SK-N-SH (cell line): Measurements from ENCODE around the gene SCART1. TPM values are rescaled to one million over a fixed set of nuclear protein-coding genes. Genes with fewer than 3 reads are reported as not detected.

ENCODE experiments used
- CTCF ChIA-PET: fragments of 300-600, 350-600 bp; formaldehyde crosslinking; extraction: SDS; loops from one replicate; lab custom pipeline; 2021; lab: Yijun Ruan, JAX
- POLR2A ChIA-PET: fragments of 350-600 bp; sonication (Branson Sonifier 250); formaldehyde crosslinking; extraction: SDS; loops from one replicate; lab custom pipeline; 2020; ENCODE audit warnings: antibody characterized with exemption, inconsistent platforms; lab: Yijun Ruan, JAX
- DNase-seq: peaks from one replicate; pipeline ENCODE4 v3.0.0; 2012
- H2AFZ ChIP-seq: fragments of 200-600 bp; sonication (generic); 2 replicates; pipeline ENCODE4 v1.8.1; 2016; ENCODE audit warnings: antibody characterized with exemption, mild to moderate bottlenecking, low read depth
- H3F3A ChIP-seq: fragments of 200-600 bp; sonication (generic); replicated peaks from 2 replicates; pipeline ENCODE3; 2016; ENCODE audit warnings: antibody characterized with exemption, mild to moderate bottlenecking; ENCODE audit not compliant: insufficient read depth
- H3K27ac ChIP-seq, 2 experiments: fragments of 200-500 bp in 1 of 2; fragments of 200-600 bp in 1 of 2; sonication (Bioruptor generic) in 1 of 2; sonication (generic), shearing (Covaris generic) in 1 of 2; 2 replicates each; pipeline versions ENCODE4 v1.5.1 to v1.6.1; 2014 to 2016; ENCODE audit warnings: low read depth in 2 of 2, inconsistent platforms in 1 of 2, low read length in 1 of 2, mild to moderate bottlenecking in 1 of 2, mixed read lengths in 1 of 2
- H3K27me3 ChIP-seq: fragments of 200-600 bp; sonication (generic), shearing (Covaris generic); 2 replicates; pipeline ENCODE4 v1.6.1; 2016; ENCODE audit warnings: mixed run types; ENCODE audit not compliant: insufficient read depth
- H3K36me3 ChIP-seq, 2 experiments: fragments of 200-500 bp in 1 of 2; fragments of 200-600 bp in 1 of 2; sonication (Bioruptor generic) in 1 of 2; sonication (generic) in 1 of 2; replicated peaks in 1 of 2; 2 replicates each; pipeline versions ENCODE3 to v1.5.1; 2014 to 2016; ENCODE audit warnings: low read length in 1 of 2, mild to moderate bottlenecking in 1 of 2; ENCODE audit not compliant: insufficient read depth in 2 of 2, control insufficient read depth in 1 of 2
- H3K4me1 ChIP-seq, 2 experiments: fragments of 200-500 bp in 1 of 2; fragments of 200-600 bp in 1 of 2; sonication (Bioruptor generic) in 1 of 2; sonication (generic), shearing (Covaris generic) in 1 of 2; 2 replicates each; pipeline versions ENCODE4 v1.5.1 to v1.6.1; 2014 to 2016; ENCODE audit warnings: low read depth in 1 of 2, low read length in 1 of 2, mixed run types in 1 of 2; ENCODE audit not compliant: insufficient read depth in 2 of 2, control insufficient read depth in 1 of 2
- H3K4me2 ChIP-seq: fragments of 200-600 bp; sonication (generic), shearing (Covaris generic); 2 replicates; pipeline ENCODE4 v1.6.1; 2017; ENCODE audit warnings: mixed run types
- H3K4me3 ChIP-seq, 2 experiments: fragments of 200-500 bp in 1 of 2; fragments of 200-600 bp in 1 of 2; sonication (Bioruptor generic) in 1 of 2; sonication (generic), shearing (Covaris generic) in 1 of 2; 2 replicates each; pipeline versions ENCODE4 v1.5.1 to v1.8.1; 2014 to 2016; ENCODE audit warnings: low read depth in 2 of 2, inconsistent platforms in 1 of 2, low read length in 1 of 2, mild to moderate bottlenecking in 1 of 2, mixed read lengths in 1 of 2, moderate library complexity in 1 of 2
- H3K79me2 ChIP-seq: fragments of 200-600 bp; sonication (generic); 2 replicates; pipeline ENCODE4 v1.8.1; 2017; ENCODE audit warnings: mild to moderate bottlenecking; ENCODE audit not compliant: insufficient read depth
- H3K9ac ChIP-seq: fragments of 200-600 bp; sonication (generic); 2 replicates; pipeline ENCODE4 v1.6.1; 2017; ENCODE audit warnings: mixed run types
- H3K9me2 ChIP-seq: fragments of 200-600 bp; sonication (generic); 2 replicates; pipeline ENCODE4 v1.6.1; 2017; ENCODE audit warnings: mixed run types
- H3K9me3 ChIP-seq: fragments of 200-600 bp; sonication (generic); 2 replicates; pipeline ENCODE4 v1.6.1; 2017; ENCODE audit warnings: mixed run types, mild to moderate bottlenecking, moderate library complexity
- H4K20me1 ChIP-seq: fragments of 200-600 bp; sonication (generic); 2 replicates; pipeline ENCODE4 v1.6.1; 2017; ENCODE audit warnings: mild to moderate bottlenecking, mixed run types; ENCODE audit not compliant: insufficient read depth
- CTCF ChIP-seq: fragments of 200-600 bp; sonication (generic); IDR thresholded peaks from 2 replicates; pipeline ENCODE4 v1.6.1; 2017; ENCODE audit warnings: antibody characterized with exemption, mild to moderate bottlenecking, moderate library complexity
- ELF1 ChIP-seq: IDR thresholded peaks from 2 replicates; pipeline ENCODE4 v1.4.0; 2012
- FOXM1 ChIP-seq: IDR thresholded peaks from 2 replicates; pipeline ENCODE4 v1.4.0; 2012; ENCODE audit warnings: low read depth, mild to moderate bottlenecking
- IRF3 ChIP-seq: fragments of 150-350 bp; IDR thresholded peaks from 2 replicates; pipeline ENCODE4 v1.6.1; 2016; ENCODE audit warnings: mild to moderate bottlenecking, low read depth, low read length
- NFIC ChIP-seq: IDR thresholded peaks from 2 replicates; pipeline ENCODE4 v1.4.0; 2012; ENCODE audit warnings: borderline replicate concordance
- PBX3 ChIP-seq: IDR thresholded peaks from 2 replicates; pipeline ENCODE4; 2012
- RAD21 ChIP-seq: IDR thresholded peaks from 2 replicates; pipeline ENCODE4 v1.6.1; 2012; ENCODE audit warnings: mild to moderate bottlenecking, low read length
- REST ChIP-seq: IDR thresholded peaks from 2 replicates; pipeline ENCODE4 v1.6.1; 2012; ENCODE audit warnings: mild to moderate bottlenecking, low read depth, low read length, moderate library complexity
- RXRA ChIP-seq: IDR thresholded peaks from 2 replicates; pipeline ENCODE4 v1.4.0; 2012; ENCODE audit warnings: low read depth, mild to moderate bottlenecking, borderline replicate concordance
- USF1 ChIP-seq: IDR thresholded peaks from 2 replicates; pipeline ENCODE4 v1.4.0; 2012; ENCODE audit warnings: low read depth, borderline replicate concordance
- USF2 ChIP-seq: fragments of 150-350 bp; IDR thresholded peaks from 2 replicates; pipeline ENCODE4 v1.6.1; 2017; ENCODE audit warnings: antibody characterized with exemption, low read length, low read depth, borderline replicate concordance
- ZBTB33 ChIP-seq: IDR thresholded peaks from 2 replicates; pipeline ENCODE4 v1.4.0; 2012; ENCODE audit warnings: low read depth, borderline replicate concordance
- WGBS: methylation state at CpG from one replicate; pipeline ENCODE4 v1.1.6; 2017; ENCODE audit warnings: low lambda C conversion rate; 5-methylcytosine and 5-hydroxymethylcytosine counted together
- polyA plus RNA-seq, 3 experiments: library from polyadenylated mRNA; depleted of rRNA; stranded (reverse); fragments of >200 nt; gene quantifications; 2 replicates each; pipeline ENCODE4 v1.2.3, GENCODE V29; 2012

SCART1 gene
- polyA plus RNA-seq, 1 of the 3 experiments (the other 2 are of a cell fraction), result 2.1 TPM

GRCh38 chr10:133457100-133457841 is 3.5 kb downstream of the SCART1 start:
- no peaks in the 10 kb centered on the region for H3K9me3 ChIP-seq
- TF ChIP-seq IRF3 (no peak), RXRA (no peak), FOXM1 (no peak), ELF1 (no peak)

GRCh38 chr10:133458021-133458709 is 4.4 kb downstream of the SCART1 start:
- no peaks in the 10 kb centered on the region for H3K4me1 ChIP-seq
- no peak overlapping the region for H2AFZ ChIP-seq
- H3K4me2 ChIP-seq, result no peak overlapping the region
- CTCF ChIA-PET, result no interaction called here
- no peak overlapping the region for H3K9ac ChIP-seq
- no peak overlapping the region for H3K4me3 ChIP-seq
- H3K9me3 ChIP-seq, result no peaks in the 10 kb centered on the region
- H3K9me2 ChIP-seq, result no peaks in the 10 kb centered on the region
- H3K27ac ChIP-seq, result no peak overlapping the region
- no peaks in the 10 kb centered on the region for H4K20me1 ChIP-seq
- H3K36me3 ChIP-seq, result no peaks in the 10 kb centered on the region
- POLR2A ChIA-PET, result no interaction called here
- no peaks in the 10 kb centered on the region for H3K27me3 ChIP-seq
- no peaks in the 10 kb centered on the region for H3K79me2 ChIP-seq
- 63% methylated on average over 9 of the region's 40 CpGs for WGBS
- H3F3A ChIP-seq, result no peaks in the 10 kb centered on the region
- no peak for DNase-seq
- TF ChIP-seq RAD21 (no peak), NFIC (no peak), CTCF (no peak), USF1 (no peak), USF2 (no peak), REST (no peak), PBX3 (no peak), ZBTB33 (no peak)

More at GRCh38 chr10:133457100-133457841, 3.5 kb downstream of the SCART1 start:
- WGBS, result 33% methylated on average over 3 of the region's 34 CpGs
- no peaks in the 10 kb centered on the region for H3K79me2 ChIP-seq
- no peaks in the 10 kb centered on the region for H3K9me2 ChIP-seq
- CTCF ChIA-PET, result interaction anchor here (0.8 kb wide), 1 partner anchor 20 kb away, joined by 3 read pairs; no protein-coding TSS in a partner anchor
- H3K9ac ChIP-seq, result no peak overlapping the region
- H3K4me2 ChIP-seq, result no peak overlapping the region
- no peaks in the 10 kb centered on the region for H3K27me3 ChIP-seq
- no peak overlapping the region for H2AFZ ChIP-seq
- no peak for DNase-seq
- no peak overlapping the region for H3K27ac ChIP-seq
- no peaks in the 10 kb centered on the region for H3K4me1 ChIP-seq
- no peaks in the 10 kb centered on the region for H3F3A ChIP-seq
- H3K4me3 ChIP-seq, result no peak overlapping the region
- POLR2A ChIA-PET, result no interaction called here
- H3K36me3 ChIP-seq, result no peaks in the 10 kb centered on the region
- no peaks in the 10 kb centered on the region for H4K20me1 ChIP-seq
